Stimulated activated CD8-positive, alpha-beta memory T cell treated with anti-CD3 and anti-CD28 coated beads, Interleukin-2, amount 100 ng/mL, for 1 hour (primary cell): Measurements from ENCODE around the gene BAD.

Source experiments
- DNase-seq, 2 donors: peaks; one replicate each; pipeline ENCODE4 v3.0.0-alpha.2; 2020; ENCODE audit warnings: low read depth in 2 of 2

The BAD gene

DNA sequence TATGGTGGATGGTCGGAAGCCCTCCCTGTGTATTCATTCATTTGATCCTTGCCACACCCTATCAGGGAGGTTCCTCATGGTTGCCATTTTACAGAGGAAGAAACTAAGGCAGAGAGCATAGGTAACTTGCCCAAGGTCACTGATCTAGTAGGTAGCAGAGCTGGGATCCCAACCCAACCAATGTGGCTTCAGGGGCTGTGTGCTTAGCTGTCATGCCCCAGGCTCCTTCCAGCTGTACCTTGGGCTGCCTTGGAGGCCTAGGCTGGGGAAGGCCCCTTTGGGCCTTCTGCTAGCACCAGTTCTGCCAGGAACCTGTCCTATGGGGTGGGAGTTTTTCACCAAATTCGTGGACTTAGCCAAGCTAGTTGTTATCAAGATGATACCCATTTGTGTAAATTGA, 8.6 kb downstream of the BAD start:
- no peak for DNase-seq

DNA sequence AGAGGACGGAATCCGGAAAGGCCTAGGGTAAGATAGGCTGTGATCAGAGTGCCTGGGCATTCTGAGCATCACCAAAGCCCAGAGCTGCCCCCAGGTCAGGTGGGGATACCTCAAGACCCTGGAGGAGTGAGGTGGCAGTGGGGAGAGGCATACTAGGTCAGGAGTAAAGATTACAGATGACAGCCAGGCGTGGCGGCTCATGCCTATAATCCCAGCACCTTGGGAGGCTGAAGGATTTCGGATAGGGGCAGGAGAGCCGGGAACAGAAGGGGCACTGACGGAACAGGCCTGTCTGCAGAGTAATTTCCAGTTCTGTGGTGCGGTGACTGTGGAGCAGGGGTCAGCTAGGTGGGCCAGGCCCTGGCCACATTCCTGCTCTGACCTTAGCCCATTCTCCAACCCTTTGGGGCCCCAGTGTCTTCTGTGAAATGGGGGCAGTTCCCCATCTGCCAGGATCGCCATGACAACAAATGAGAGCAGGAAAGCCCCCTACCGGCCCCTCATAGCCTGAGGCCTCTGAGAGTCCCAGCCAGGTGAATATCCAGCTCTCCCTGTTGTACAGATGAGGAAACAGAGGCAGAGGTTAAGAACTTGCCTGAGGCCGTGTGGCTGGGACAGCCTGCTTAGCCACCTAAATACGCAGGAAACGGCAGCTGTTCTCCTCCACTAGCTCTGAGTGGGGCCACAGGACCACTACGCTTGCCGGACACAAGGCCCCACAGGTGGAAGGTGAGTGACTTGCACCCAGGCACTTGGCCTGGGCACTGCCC, 9.2 kb downstream of the BAD start:
- no peak for DNase-seq

GRCh38 chr11:64269540-64270220, 14.8 kb downstream of the BAD start:
- peak; percentile 94 for DNase-seq

- no peak for DNase-seq
Measured at GRCh38 chr11:64268893-64269539, 15.4 kb downstream of the BAD start.

DNA sequence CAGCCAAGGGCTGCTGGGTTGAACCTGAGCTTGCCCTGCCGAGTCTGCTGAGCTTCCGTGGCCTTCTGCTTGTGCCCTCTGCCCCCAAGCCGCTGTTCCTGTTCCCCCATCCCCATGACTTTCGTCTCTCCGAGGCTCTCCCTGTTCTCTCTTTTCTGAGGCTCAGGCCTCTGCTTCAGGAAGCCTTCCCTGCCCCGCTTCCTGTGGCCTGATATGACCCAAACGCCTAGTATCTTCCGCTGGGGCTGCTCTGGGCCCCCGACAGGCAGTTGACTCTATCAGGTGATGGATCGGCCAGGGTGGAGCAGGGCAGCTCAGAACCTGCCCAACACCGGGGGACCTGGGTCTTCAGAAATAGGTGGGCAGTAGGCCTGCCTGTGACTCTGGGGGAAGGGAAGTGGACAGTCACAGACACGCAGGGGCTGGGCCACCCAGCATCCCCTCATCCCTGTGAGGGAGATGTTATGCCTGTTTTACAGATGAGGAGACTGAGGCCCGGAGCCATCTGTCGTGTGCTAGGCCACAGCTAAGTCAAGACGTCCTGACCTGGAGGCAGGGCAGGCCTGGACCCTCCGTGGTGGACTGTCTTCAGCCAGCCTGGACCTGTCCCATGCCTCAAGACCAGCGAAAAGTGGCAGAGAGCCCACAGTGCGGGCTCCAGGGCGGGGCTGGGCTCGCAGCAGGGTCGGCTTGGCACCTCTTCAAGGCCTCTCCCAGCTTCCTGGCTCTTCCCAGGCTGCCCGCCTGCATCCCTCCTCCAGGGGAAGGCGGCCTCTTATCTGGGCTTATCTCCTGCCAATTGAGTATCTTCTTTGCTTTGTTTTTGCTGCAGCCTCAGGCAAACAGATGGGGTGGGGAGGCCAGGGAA, 16.2 kb downstream of the BAD start:
- DNase-seq, result no peak

GRCh38 chr11:64267207-64267945, 17.1 kb downstream of the BAD start:
- no peak for DNase-seq

- no peak for DNase-seq
Measured at GRCh38 chr11:64266339-64266738, 18.1 kb downstream of the BAD start.

- DNase-seq, result no peak
Measured at GRCh38 chr11:64265176-64266160, 19.0 kb downstream of the BAD start.

DNA sequence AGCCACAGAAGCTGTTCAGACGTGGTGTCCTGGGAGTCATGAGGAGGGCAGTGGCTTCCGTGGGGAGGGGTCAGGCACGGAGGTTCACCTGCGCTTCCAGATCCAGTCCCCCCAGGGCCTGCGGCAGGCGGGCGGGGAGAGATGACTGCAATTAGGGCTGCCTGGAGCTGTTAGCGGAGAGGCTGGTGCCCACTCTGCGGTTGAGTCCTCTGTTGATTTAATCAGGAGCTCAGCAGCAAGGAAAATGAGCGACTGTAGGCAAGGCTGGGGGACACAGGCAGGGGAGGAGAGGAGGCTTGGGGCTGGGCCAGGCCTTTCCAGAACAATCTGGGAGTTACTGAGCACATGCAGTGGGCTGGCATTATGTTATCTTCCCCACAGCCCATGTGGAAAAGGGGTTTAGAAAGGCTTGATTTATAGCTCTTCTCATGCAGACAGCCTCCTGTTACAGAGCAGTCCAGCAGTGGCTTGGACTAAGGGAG, 20.1 kb downstream of the BAD start:
- DNase-seq, result no peak

DNA sequence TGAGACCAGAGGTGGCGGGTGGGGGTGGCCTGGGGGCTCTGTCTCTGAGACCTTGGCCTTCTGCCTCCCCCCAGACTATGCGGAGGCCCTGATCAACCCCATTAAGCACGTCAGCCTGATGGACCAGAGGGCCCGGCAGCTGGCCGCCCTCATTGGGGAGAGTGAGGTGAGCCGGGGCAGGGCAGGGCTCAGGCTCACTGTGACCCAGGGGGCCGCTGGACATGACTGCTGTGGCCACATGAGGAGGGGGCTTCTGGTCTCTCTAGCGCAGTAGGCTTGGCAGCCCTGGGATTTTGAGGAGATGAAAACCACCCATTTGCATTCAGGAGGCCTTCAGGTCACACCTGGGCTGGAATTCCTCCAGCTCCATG, 20.5 kb downstream of the BAD start:
- DNase-seq, result no peak

DNA sequence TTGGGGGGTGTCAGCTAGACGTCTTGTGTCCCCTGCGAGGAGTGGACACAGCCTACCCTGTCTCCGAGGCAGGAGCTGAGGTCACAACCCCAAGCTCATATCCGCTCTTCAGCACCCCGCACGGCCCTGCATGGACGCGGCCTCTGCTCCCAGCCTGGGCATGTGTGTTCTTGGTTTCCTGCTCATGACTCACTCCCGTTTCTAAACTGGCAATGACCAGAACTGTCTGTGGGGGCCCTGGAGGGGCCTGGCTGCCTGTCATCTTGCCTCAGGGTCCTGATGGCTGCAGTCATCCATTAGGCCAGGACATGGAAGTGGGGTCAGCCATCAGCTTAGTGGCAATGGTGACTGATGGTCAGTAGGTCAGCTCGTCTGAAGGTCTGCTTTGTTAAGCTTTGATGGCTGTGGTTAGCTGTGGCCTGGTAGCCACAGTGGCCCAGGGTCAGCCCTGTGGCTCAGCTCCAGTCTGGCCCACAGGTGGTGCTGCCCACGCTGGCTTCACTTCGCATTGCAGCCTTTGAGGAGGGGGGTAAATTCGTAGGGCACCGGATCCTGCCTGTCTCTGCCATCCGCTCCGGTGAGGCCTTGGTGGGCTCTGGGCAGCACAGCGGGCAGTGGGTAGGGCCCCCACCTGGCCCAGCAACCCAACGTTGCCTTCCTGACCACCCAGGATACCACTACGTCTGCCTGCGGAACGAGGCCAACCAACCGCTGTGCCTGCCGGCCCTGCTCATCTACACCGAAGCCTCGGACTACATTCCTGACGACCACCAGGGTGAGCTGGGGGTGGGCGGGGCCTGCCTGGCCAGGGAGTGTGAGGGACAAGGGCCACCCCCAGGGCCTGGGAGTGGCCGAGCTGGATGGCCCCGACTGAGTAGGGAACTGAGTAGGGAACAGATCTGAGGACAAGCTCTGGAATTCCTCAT, 21.2 kb downstream of the BAD start:
- no peak for DNase-seq

- no peak for DNase-seq
Measured at GRCh38 chr11:64262271-64263002, 22.0 kb downstream of the BAD start.

GRCh38 chr11:64261556-64262080, 22.8 kb downstream of the BAD start:
- DNase-seq, result no peak

DNA sequence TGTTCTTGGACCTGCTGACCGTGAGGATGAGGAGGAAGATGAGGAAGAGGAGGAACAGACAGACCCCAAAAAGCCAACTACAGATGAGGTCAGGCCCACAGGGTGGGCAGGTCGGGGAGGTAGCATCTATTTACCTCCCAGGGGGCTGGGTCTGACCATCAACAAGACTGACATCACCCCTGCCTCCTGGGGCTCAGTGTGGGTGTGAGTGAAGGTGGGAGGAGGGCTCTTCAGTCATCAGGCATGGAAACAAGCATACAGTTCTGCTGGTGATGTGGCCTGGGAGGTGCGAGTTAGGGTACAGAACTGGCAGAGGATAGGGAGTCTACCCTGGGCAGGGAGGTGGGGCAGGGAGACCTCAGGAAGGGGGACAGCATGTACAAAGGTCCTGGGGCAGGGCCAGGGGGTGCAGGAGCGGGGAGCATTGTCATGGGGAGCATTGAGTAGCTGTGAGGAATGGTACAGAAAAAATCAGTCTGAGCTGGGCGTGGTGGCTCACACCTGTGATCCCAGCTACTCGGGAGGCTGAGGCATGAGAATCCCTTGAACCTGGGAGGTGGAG, 24.2 kb downstream of the BAD start:
- DNase-seq, result no peak

GRCh38 chr11:64259533-64260067, 24.9 kb downstream of the BAD start:
- DNase-seq, result no peak

- no peak for DNase-seq
Measured at GRCh38 chr11:64258946-64259532, 25.4 kb downstream of the BAD start.

- DNase-seq, result no peak
Measured at GRCh38 chr11:64258356-64258755, 26.1 kb downstream of the BAD start.
